HAP-1 (cell line): ENCODE results near the gene PAN3.

Experiments
- DNase-seq, 2 experiments: peaks; one replicate each; pipeline ENCODE4 v3.0.0-alpha.2; 2016 to 2020; ENCODE audit warnings: low spot score in 2 of 2
- H3K27me3 ChIP-seq: fragments of 250-450 bp; sonication (Bioruptor Pico); 2 replicates; pipeline ENCODE4 v1.5.1; 2020; ENCODE audit warnings: low read depth, mild to moderate bottlenecking, moderate library complexity
- H3K36me3 ChIP-seq: fragments of 250-450 bp; sonication (Bioruptor Pico); replicated peaks from 2 replicates; pipeline ENCODE4 v1.5.1; 2020; ENCODE audit warnings: mild to moderate bottlenecking
- H3K4me1 ChIP-seq: fragments of 250-450 bp; sonication (Bioruptor Pico); 2 replicates; pipeline ENCODE4 v1.5.1; 2020; ENCODE audit warnings: mild to moderate bottlenecking
- H3K4me3 ChIP-seq: fragments of 250-450 bp; sonication (Bioruptor Pico); 2 replicates; pipeline ENCODE4 v1.5.1; 2020; ENCODE audit warnings: mild to moderate bottlenecking, moderate library complexity
- H3K9me3 ChIP-seq: fragments of 250-450 bp; sonication (Bioruptor Pico); 2 replicates; pipeline ENCODE4 v1.5.1; 2020; ENCODE audit warnings: mild to moderate bottlenecking, moderate library complexity
- in situ Hi-C: fragments of 300-500 bp; cut with MboI; formaldehyde crosslinking; loops from 3 replicates; pipeline ENCODE4 v1.14.3; 2020; ENCODE audit warnings: low sequenced_read_pairs, inconsistent platforms, mixed read lengths

PAN3 gene

DNA sequence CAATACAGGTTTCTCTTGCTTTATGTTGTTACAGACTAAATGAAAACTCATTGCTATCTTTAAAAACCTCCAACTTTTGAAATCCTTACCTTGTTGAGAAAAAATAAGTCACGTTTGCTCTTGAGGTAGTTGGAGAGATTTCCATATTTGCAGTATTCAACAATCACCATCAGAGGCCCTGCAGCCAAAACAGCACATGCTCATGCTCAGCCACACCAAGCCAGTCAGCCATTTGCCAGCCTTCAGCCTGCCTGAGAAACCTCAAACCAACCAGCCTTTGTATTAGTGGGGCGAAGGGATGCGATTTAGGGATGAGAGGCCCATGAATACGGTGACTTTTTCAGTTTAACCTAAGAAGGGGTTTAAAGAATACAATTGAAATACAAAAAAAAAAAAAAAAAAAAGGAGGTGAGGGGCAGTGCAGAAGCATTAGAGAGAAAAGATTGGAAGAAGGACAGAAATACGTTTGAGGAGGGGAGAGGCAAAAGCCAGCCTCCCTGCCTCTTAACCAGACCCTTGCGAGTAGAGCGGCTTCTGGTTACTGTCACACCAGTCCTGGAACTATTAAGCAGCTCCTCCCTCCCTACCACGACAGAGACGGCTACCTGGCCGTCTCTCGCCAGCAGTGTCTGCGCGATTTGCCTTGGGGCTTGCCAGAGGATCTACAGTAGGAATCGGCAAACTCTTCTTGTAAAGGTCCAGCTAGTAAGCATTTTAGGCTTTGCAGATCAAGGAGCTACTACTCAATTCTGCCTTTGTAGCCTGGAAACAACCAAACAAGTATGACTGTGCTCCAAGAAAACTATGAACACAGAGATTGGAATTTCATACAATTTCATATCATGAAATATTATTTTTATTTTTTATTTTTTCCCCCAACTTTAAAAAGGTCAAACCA lies 189.3 kb downstream of the PAN3 start:
- Histone ChIP-seq H3K9me3 (no peaks in the 10 kb centered on the region), H3K4me1 (no peaks in the 10 kb centered on the region), H3K36me3 (no peaks in the 10 kb centered on the region), H3K27me3 (no peaks in the 10 kb centered on the region), H3K4me3 (no peak overlapping the region)
- in situ Hi-C loops: loop anchor here (10.0 kb wide), 1 partner anchor 467 kb away; no protein-coding TSS in a partner anchor
- no peak for DNase-seq

DNA sequence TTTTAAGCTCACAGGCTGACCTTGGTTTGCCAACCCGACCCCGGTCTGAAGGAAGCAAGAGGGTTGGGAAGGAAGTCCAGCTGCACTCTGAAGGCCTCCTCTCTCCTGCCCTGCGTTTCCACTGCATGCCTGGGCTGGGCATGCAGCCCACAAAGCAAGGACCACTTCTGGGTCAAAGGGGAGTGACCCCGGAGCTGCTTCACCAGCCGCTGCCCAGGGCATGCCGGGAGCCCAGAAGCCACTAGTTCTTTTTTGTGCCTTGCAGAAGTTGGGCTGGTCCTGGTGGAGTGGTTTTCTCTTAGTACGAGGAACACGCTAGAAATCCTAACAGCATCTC lies 189.9 kb downstream of the PAN3 start:
- H3K4me1 ChIP-seq: no peaks in the 10 kb centered on the region
- H3K36me3 ChIP-seq: no peaks in the 10 kb centered on the region
- no peak overlapping the region for H3K4me3 ChIP-seq
- H3K9me3 ChIP-seq: no peaks in the 10 kb centered on the region
- no peak for DNase-seq
- no peaks in the 10 kb centered on the region for H3K27me3 ChIP-seq
- in situ Hi-C loops: loop anchor here (10.0 kb wide), 1 partner anchor 467 kb away; no protein-coding TSS in a partner anchor

DNA sequence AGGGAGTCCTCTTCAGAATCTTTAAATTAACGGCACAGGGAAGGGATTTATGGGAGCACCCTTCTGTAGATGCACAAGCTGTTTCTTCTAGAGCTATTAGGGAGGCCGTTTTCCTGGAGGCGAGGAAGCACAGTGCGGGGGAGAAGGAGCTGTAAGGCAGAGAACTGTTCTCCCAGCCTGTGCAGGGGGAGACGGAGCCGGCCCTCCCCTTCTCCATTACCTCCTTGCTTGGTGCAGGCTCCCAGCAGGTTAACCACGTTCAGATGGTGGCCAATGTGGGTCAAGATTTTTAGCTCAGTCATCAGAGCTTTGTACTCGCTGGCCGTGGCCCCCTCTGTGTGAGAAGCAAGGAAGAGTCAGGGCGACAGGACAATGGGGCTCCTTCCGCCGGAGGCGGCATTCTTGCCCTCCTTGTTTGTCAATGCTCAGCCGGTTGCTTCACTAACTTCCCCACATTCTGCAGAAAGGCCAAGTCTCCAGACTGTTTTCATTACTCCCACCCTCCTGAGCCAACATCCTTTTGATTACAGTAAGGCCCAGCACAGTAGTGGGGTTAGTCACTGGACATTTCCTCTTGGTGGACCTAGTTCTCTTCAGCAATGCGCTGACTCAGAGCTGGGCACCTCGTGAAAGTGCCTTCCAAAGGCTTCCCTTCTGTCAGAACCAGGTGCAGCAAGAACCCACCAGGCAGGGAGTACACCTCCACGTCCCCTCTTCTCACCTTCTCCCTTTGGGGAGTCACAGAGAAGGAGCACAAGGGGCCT lies 191.2 kb downstream of the PAN3 start:
- 0 out of 2 replicates have a peak, but pooled peaks cover 3% of the 10 kb centered on the region for H3K27me3 ChIP-seq
- no peaks in the 10 kb centered on the region for H3K9me3 ChIP-seq
- H3K4me1 ChIP-seq: no peaks in the 10 kb centered on the region
- no peak for DNase-seq
- in situ Hi-C loops: loop anchor here (10.0 kb wide), 1 partner anchor 465 kb away; no protein-coding TSS in a partner anchor
- no peaks in the 10 kb centered on the region for H3K36me3 ChIP-seq
- H3K4me3 ChIP-seq: no peak overlapping the region

DNA sequence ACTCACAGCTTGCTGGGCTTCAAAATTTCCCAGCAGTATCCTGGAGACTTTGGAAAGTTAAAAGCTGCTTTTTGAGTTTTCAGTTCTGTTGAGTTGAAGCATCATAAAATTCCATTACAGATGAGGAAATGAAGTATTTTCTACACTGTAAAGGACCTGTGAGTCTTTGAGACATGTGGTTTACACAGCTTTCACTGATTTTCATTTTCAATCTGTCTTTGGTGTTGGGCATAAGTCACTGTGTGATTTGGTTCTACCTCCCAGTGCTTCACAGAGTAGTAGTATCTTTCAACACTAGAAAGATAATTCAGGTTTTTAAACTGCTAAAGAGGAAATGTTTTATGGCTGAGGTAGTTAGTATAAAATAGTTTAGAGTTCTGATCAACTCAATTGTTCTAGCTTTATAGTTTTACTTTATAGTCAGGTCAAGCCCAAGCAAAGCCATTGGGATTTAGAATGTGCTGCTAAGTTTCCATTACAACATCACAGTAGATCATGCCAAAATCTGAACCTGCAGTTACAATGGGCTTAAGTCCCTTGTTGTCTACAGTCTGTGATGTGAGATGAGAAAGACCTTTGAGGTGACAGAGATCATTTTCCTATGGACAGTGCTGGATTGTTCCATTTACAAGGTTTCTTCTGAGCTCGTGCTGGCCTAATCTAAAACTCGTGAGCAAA lies 195.0 kb downstream of the PAN3 start:
- DNase-seq: no peak
- in situ Hi-C loops: no loop called here

DNA sequence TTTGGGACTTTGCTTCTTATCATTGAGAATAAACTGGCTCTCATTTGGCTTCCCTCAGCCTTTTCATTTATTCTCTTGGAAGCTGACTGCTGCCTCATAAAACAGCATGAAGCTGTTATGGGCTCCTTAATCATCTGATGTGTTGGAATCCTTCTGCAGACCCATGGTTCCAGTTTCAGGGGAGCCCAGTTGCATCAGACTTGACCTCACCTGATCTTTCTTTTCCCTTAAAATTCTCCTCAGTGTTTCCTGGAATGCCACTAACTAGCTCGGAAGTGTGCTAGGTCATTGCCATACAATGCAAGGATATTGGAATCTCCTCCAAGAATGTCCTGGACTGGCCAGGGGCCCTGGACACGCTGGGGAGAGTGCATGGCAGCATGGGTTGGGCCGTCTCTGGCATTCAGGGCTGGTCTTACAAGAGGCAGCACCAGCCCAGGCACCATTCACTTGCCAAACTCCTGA lies 197.9 kb downstream of the PAN3 start:
- Histone ChIP-seq H3K9me3 (no peaks in the 10 kb centered on the region), H3K36me3 (no peaks in the 10 kb centered on the region), H3K27me3 (0 out of 2 replicates have a peak, but pooled peaks cover 3% of the 10 kb centered on the region), H3K4me1 (0 out of 2 replicates have a peak, but pooled peaks cover 3% of the 10 kb centered on the region), H3K4me3 (no peak overlapping the region)
- DNase-seq: no peak
- in situ Hi-C loops: no loop called here

More for the DNA sequence above, 195.0 kb downstream of the PAN3 start:
- Histone ChIP-seq H3K36me3 (no peaks in the 10 kb centered on the region), H3K4me1 (no peaks in the 10 kb centered on the region), H3K27me3 (0 out of 2 replicates have a peak, but pooled peaks cover 3% of the 10 kb centered on the region), H3K9me3 (no peaks in the 10 kb centered on the region), H3K4me3 (no peak overlapping the region)

DNA sequence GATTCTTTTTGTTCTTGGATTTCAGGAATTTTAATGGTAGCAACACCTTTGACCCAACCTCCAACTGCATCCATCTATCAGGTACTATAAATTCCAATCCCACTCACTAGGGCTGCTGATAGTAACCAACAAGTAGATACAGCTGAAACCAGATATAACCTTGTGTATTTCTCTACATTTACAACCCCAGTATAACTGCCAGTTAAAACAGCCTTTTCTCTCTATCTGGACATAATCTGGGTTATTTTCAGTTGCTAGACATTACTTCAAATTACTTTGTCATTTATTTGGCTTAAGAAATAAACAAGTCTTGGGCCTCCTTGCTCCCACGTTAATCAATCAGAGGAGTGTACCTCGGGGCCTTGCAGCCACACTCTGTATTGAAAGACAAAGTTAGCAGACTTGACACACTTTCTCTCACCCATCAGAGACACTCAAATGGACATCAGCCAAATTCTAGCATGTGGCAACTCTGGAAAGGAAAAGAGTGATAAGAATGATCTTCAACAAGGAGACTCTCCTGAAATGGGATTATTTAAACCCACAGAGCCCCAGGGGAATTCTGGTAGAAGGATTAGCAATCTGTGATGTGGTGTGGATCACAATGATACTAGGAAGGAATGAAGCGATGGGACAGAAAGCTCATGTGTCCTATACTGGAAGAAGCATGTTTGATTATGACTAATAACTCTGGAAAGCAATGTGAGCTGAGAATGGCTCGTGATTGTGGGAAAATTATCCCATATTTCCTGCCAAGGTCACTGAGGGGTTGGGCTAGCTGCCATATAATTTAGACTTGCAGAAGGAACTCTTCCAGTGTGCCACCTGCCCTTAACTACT lies 199.0 kb downstream of the PAN3 start:
- in situ Hi-C loops: no loop called here
- H3K36me3 ChIP-seq: no peaks in the 10 kb centered on the region
- DNase-seq: no peak
- H3K4me1 ChIP-seq: 0 out of 2 replicates have a peak, but pooled peaks cover 3% of the 10 kb centered on the region
- H3K27me3 ChIP-seq: 0 out of 2 replicates have a peak, but pooled peaks cover 3% of the 10 kb centered on the region
- no peaks in the 10 kb centered on the region for H3K9me3 ChIP-seq
- no peak overlapping the region for H3K4me3 ChIP-seq

DNA sequence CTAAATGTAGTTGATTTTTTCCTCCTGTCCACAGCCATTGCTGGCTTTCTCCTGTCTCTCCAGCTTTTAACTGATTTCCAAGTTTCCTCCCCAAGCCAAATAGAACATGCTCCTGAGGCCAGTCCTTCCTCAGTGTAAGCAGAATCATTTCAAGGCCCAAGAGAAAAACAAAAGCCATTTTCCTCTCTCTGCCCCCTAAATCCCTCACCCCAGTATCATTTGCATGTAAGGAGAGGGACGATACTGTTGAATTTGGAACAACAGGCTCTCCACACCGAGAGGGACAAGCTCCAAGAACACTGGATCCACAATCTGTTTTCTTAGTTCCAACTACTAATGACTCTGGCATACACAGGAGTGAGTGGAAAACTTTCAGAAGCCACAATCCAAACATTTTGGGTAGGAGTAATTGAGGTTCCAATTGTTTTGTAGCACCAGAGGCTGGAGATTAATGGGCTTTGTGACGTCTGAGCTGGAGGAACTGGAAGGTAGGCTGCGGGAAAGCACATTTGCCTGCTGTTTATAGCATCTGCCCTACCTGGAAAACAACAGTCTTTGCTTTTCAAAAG lies 199.7 kb downstream of the PAN3 start:
- DNase-seq: no peak
- Histone ChIP-seq H3K4me3 (no peak overlapping the region), H3K4me1 (0 out of 2 replicates have a peak, but pooled peaks cover 3% of the 10 kb centered on the region), H3K9me3 (no peaks in the 10 kb centered on the region), H3K36me3 (no peaks in the 10 kb centered on the region), H3K27me3 (0 out of 2 replicates have a peak, but pooled peaks cover 3% of the 10 kb centered on the region)
- in situ Hi-C loops: no loop called here

DNA sequence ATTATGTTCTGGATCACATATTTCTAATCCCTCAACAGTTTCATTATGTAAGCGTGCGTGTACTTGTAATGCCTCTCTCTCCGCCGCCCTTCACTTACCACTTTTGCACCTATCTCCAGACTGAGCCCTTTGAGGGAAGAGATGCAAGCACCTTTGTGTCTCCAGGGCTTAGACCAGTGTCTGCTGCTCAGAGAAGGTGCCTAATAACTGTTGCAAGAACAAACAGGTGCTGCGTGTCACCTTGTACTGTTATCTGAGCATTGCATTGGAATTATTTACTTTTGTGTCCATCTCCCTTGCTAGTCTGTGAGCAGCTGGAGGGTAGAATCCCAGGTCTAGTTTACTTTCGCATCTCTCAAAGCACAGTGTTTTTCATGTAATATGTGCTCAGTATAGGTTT lies 200.4 kb downstream of the PAN3 start:
- H3K27me3 ChIP-seq: 0 out of 2 replicates have a peak, but pooled peaks cover 3% of the 10 kb centered on the region
- in situ Hi-C loops: no loop called here
- 0 out of 2 replicates have a peak, but pooled peaks cover 3% of the 10 kb centered on the region for H3K4me1 ChIP-seq
- no peak for DNase-seq
- H3K4me3 ChIP-seq: no peak overlapping the region
- H3K9me3 ChIP-seq: no peaks in the 10 kb centered on the region
- no peaks in the 10 kb centered on the region for H3K36me3 ChIP-seq

DNA sequence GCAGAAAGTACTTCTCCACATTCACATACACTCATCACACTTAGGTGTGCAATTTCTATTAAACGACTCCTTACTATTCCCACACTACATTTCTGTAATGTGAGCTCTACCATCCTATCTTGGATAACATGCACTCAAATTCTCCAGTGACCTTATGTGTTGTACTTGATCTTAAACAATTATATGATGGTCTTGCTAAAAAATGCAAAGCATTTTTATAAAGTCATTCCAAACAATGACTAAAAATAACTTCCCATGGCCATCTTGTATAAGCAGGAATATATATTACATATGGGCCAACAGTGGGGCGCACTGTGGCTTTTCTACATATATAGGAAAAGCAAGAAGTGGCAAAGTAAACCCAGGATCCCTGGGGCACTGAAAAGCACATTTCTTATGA lies 201.1 kb downstream of the PAN3 start:
- Histone ChIP-seq H3K9me3 (no peaks in the 10 kb centered on the region), H3K27me3 (no peaks in the 10 kb centered on the region), H3K36me3 (no peaks in the 10 kb centered on the region), H3K4me1 (0 out of 2 replicates have a peak, but pooled peaks cover 3% of the 10 kb centered on the region), H3K4me3 (no peak overlapping the region)
- in situ Hi-C loops: no loop called here
- DNase-seq: no peak

DNA sequence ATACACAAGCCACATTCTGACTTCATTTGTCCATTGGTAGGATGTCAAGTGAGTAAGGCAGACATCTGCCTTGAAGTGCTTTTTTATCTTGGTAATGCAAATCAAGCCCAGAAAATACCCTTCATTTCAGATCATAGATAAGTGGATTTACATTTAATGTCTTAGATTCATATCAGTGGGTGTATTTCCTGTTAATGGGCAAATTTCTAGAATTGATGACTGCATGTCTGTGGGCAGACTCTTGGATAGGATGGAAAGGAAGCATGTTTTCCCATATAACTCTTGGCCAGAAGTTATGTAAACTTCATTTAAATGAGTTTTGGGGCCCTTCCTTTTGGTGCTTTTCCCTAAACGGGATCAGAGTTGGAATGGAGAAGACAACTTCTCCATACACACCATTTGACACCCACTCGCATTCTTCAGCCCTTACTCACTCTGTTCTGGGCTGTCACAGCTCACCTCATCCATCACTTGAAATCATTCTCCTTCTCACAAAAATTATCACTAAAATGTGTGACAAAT lies 202.0 kb downstream of the PAN3 start:
- in situ Hi-C loops: no loop called here
- Histone ChIP-seq H3K9me3 (no peaks in the 10 kb centered on the region), H3K36me3 (no peaks in the 10 kb centered on the region), H3K27me3 (no peaks in the 10 kb centered on the region), H3K4me1 (0 out of 2 replicates have a peak, but pooled peaks cover 3% of the 10 kb centered on the region), H3K4me3 (no peak overlapping the region)
- no peak for DNase-seq

DNA sequence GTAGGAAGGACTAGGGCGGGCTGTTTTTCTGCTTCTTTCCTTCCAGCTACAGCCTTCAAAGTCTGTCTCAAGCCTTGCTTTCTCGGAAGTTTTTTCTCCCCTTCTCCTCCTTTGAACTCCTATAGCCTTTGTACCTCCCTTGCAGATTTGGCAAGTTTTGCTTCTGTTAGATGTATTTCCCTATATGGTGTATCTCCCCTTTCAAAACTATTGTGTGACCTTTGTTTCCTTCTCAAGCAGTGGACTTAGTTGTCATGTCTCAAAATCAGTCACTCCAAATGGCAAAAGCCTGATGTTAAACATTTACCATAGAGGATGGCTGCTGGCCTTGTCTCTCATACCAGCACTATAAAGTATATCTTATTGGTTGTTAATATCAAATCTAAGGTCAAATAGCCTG lies 203.9 kb downstream of the PAN3 start:
- in situ Hi-C loops: no loop called here
- Histone ChIP-seq H3K4me1 (0 out of 2 replicates have a peak, but pooled peaks cover 3% of the 10 kb centered on the region), H3K36me3 (no peaks in the 10 kb centered on the region), H3K4me3 (no peak overlapping the region), H3K27me3 (no peaks in the 10 kb centered on the region), H3K9me3 (no peaks in the 10 kb centered on the region)
- DNase-seq: no peak

DNA sequence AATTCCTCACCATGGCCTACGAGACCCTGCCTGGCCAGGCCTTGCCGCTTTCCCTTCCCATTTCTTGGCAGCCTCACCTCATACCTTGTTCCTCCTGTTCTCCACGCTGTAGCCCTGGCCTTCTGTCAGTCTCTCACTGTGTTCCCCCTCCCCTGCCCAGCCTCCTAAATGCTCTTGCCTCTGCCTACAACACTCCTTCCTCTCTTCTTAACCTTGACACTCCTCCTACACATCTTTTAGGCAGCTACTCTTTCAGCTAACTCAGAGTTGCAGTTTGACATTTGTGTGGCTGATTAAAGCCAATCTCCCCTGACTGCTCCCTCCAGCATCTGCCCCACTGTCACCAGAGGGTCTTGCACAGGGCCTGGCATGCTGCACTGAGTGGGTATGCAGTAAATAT lies 205.8 kb downstream of the PAN3 start:
- H3K27me3 ChIP-seq: no peaks in the 10 kb centered on the region
- in situ Hi-C loops: no loop called here
- no peaks in the 10 kb centered on the region for H3K36me3 ChIP-seq
- no peaks in the 10 kb centered on the region for H3K9me3 ChIP-seq
- H3K4me1 ChIP-seq: 0 out of 2 replicates have a peak, but pooled peaks cover 3% of the 10 kb centered on the region
- no peak for DNase-seq
- no peak overlapping the region for H3K4me3 ChIP-seq
